ENCODE results near the gene SLC41A2.

The SLC41A2 gene

DNA sequence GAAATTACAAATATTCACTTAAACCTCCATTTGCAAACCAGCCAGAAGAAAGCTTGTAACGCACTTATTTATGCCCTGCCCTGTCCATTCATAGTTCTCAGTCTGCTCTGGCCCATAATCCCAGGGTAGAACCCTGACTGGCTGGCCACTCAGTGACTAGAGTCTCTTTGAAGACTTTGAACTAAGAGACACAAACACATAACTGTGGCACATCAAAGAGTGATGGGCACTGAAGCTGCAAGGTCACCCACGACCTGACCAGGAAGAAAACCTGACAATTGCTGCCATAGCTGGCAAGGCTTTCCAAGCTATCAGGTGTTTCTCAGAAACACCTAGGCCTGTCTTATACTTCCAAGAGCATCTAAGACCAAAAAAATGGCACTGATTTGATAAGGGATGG, 28.7 kb downstream of the SLC41A2 start:
- DNase-seq (ENCODE audit: low spot score) = no peak

DNA sequence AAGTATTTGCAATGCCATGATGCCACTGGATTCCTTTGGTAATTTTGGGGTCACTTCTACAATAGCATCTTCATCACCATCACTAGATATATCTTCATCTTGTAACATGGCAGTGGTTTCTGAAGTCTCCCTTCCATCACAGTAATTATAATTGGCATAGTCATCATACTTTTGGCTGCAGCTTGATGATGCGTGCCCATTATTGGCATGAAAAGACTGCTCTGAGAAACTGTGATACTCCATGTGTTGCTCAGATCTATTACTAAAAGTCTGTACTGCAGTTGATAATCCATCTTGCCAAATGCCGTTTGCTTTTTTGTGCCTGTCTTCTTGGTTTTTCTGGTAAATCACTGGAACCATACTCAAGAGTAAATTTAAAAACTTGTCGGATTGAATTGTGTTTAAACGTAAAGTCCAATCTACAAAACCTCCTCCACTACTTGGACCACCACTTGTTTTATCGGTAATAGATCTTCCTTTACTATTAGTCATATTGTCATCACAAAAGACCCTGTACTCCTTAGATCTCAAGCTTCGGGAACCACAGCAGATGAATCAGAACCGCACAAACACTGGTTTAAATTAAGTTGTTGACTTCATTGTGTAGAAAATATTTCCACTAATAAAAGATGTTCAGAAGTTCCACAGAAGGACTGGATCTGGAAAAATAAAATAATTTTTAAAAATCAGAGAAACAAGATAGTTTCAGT, 29.9 kb downstream of the SLC41A2 start:
- DNase-seq (ENCODE audit: low spot score) = no peak

DNA sequence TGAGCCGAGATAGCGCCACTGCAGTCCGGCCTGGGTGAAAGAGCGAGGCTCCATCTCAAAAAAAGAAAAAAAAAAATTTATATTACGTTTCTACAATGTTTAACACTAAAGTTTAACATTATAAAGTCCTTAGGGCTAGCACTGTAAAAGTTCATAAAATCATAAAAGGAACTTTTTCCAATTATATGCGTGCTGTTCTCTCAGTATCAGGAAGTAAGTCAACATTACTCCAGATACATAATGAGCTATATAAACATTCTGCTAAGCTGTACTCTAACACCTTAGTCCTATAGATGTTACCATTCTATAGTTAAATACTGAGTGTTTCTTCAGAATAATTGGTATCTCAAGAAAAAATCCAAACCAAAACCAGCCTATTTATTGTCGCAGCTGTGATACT, 32.6 kb downstream of the SLC41A2 start:
- DNase-seq (ENCODE audit: low spot score) = no peak

DNA sequence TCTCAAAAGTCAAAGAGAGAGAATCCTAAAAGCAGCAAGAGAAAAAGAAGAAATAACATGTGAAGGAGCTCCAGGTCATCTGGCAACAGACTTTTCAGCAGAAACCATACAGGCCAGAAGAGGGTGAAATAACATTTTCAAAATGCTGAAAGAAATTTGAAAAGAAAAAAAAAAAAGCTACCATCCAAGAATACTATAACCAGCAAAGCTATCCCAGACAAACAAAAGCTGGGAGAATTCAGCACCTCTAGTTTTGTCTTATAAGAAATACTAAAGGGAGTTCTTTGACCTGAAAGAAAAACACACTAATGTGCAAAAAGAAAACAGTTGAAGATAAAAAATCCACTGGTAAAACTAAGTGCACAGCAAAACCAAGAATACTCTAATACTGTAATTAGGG, 36.8 kb downstream of the SLC41A2 start:
- no peak for DNase-seq (ENCODE audit: low spot score)

DNA sequence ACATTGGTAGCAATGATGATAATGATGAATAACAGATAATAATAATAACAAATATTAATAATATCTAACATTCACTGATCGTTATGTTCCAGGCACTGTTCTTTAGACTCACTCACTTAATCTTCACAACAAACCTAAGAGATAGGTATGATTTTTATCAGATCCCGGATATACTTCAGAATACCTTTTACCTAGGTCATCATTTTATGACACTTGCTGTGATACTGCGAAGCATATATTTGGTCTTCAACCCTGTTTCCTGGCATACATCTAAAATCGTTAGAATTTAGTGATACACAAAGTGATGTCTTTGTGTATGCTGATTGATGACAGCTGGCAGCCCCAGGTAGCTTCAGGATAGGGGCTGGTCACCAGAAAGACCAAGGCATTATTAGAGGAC, 46.1 kb downstream of the SLC41A2 start:
- no peak for DNase-seq (ENCODE audit: low spot score)

DNA sequence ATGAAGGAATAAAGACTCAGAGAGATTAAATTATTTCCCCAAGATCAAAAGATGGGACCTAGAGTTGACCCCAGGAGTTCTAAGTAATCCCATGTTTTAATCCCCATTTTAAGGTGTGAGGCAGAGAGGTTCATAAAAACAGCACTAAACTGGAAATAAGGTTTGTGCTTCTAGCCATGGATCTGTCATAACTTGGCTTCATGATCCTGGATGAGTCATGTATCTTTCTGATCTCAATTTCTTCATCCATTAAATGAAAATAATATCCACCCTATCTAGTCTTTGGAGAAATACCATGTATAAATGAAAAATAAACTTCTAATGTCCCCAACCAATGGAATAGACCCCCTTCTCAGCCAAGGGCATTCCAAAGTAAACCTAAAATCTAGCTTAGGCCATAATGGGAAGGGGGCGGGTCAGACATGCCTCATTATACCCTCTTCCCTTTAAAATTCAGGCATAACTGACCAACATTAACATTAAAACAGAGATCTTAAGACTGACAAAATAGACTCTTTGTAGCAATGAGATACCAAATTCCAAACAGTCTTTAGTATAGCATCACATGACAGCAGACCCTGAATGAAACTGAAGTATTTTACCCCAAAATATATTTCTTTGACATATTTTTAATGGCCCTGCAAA, 47.8 kb downstream of the SLC41A2 start:
- no peak for DNase-seq (ENCODE audit: low spot score)

DNA sequence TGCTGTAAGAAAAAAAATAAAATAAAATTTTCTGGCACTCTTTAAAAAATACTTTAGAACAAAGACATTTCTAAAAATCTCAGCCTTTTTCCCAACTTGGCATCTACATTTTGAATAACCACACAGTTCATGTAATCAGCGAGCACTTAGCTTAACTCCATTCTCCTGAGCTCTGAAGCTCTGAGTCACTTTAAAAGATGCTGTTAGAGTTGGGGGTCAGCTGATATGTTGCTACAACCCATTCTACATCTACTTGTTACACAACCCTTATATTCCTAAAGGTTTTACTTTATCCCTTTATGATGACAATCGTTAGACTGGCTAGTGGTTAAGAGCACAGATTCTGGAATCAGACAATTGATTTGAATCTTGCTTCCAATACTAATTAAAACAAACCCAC, 48.3 kb downstream of the SLC41A2 start:
- DNase-seq (ENCODE audit: low spot score) = no peak

Measured in CD4-positive, alpha-beta T cell treated with Interleukin-2 at 100 ng/mL for 4 hours (primary cell).